MM.1S (cell line): ENCODE results near the gene CCSER1.

Source experiments
- DNase-seq: peaks from one replicate; pipeline ENCODE4 v3.0.0-alpha.2; 2015
- H2AFZ ChIP-seq: fragments of 300-600 bp; sonication (generic); 2 replicates; pipeline ENCODE4 v1.6.0; 2016; ENCODE audit warnings: antibody characterized with exemption, low read length
- H3F3A ChIP-seq: fragments of 300-600 bp; sonication (generic); 2 replicates; pipeline ENCODE4 v1.6.1; 2016; ENCODE audit warnings: mild to moderate bottlenecking, antibody characterized with exemption, low read length, moderate library complexity, mixed read lengths; ENCODE audit not compliant: insufficient read depth
- H3K27ac ChIP-seq: fragments of 300-600 bp; sonication (generic); 2 replicates; pipeline ENCODE4 v1.5.1; 2016; ENCODE audit warnings: mild to moderate bottlenecking, low read length
- H3K27me3 ChIP-seq: fragments of 300-600 bp; sonication (generic); replicated peaks from 2 replicates; pipeline ENCODE4 v1.6.0; 2016; ENCODE audit warnings: low read length; ENCODE audit not compliant: insufficient read depth
- H3K36me3 ChIP-seq: fragments of 300-600 bp; sonication (generic); replicated peaks from 2 replicates; pipeline ENCODE4 v1.6.1; 2016; ENCODE audit warnings: mild to moderate bottlenecking, low read length, mixed read lengths; ENCODE audit not compliant: insufficient read depth
- H3K4me1 ChIP-seq: fragments of 300-600 bp; sonication (generic); 2 replicates; pipeline ENCODE4 v1.6.1; 2016; ENCODE audit warnings: low read length, mixed read lengths
- H3K4me2 ChIP-seq: fragments of 300-600 bp; sonication (generic); 2 replicates; pipeline ENCODE4 v1.6.0; 2016; ENCODE audit warnings: low read depth, low read length
- H3K4me3 ChIP-seq: fragments of 300-600 bp; sonication (generic); 2 replicates; pipeline ENCODE4 v1.5.1; 2016; ENCODE audit warnings: low read length, mixed read lengths
- H3K79me2 ChIP-seq: fragments of 300-600 bp; sonication (generic); 2 replicates; pipeline ENCODE4 v1.6.1; 2016; ENCODE audit warnings: mixed run types, low read length, mixed read lengths
- H3K9ac ChIP-seq: fragments of 300-600 bp; sonication (generic); 2 replicates; pipeline ENCODE4 v1.6.1; 2016; ENCODE audit warnings: low read length, mixed read lengths
- H3K9me2 ChIP-seq: fragments of 300-600 bp; sonication (generic); replicated peaks from 2 replicates; pipeline ENCODE4 v1.6.1; 2016; ENCODE audit warnings: mild to moderate bottlenecking, low read length, mixed read lengths; ENCODE audit not compliant: insufficient read depth
- H3K9me3 ChIP-seq: fragments of 300-600 bp; sonication (generic); replicated peaks from 2 replicates; pipeline ENCODE4 v1.6.1; 2016; ENCODE audit warnings: mild to moderate bottlenecking, low read length, mixed read lengths; ENCODE audit not compliant: insufficient read depth
- H4K20me1 ChIP-seq: fragments of 300-600 bp; sonication (generic); 2 replicates; pipeline ENCODE4 v1.6.1; 2016; ENCODE audit warnings: mild to moderate bottlenecking, low read length, moderate library complexity, mixed read lengths; ENCODE audit not compliant: insufficient read depth
- EZH2 ChIP-seq: fragments of 300-600 bp; sonication (generic); optimal IDR thresholded peaks from 2 replicates; pipeline ENCODE3; 2017; ENCODE audit warnings: low read depth, mild to moderate bottlenecking, antibody characterized with exemption, low read length, mixed read lengths
- EZH2phosphoT487 ChIP-seq: fragments of 300-600 bp; sonication (generic); IDR thresholded peaks from 2 replicates; pipeline ENCODE4 v1.6.1; 2018; ENCODE audit warnings: antibody characterized with exemption, low read length
- TF ChIP-seq, protein P1 (sequence below): fragments of 300-600 bp; sonication (generic); IDR thresholded peaks from 2 replicates; pipeline ENCODE4 v1.5.1; 2016; ENCODE audit warnings: antibody characterized with exemption, low read length, mixed read lengths

Gene CCSER1

DNA sequence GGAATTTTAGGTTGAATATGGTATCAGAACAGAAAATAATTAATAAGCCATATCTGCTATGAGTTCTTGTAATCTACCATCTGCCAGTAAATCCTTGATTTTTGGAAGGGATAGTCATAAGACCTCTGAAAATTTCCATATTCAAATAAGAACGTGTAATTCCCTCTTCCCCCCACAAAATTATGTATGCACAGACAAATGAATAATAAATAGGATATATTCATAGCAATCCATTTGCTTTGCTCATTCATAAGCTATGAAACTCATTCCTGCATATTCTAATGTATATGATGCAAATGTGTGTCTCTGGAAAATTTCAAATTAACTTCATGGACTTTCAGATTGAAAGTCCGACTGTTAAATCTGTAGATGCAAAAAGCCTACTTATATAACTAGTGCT, 1343.5 kb downstream of the CCSER1 start:
- no peaks in the 10 kb centered on the region for H4K20me1 ChIP-seq
- no peak for TF ChIP-seq EZH2
- H3K27ac ChIP-seq: no peak overlapping the region
- H3K9me3 ChIP-seq: no peaks in the 10 kb centered on the region
- H3K9me2 ChIP-seq: no peaks in the 10 kb centered on the region
- no peak overlapping the region for H2AFZ ChIP-seq
- no peak overlapping the region for H3K9ac ChIP-seq
- no peak overlapping the region for H3K4me3 ChIP-seq
- no peak for DNase-seq
- H3K4me2 ChIP-seq: no peak overlapping the region
- H3F3A ChIP-seq: no peaks in the 10 kb centered on the region
- no peaks in the 10 kb centered on the region for H3K36me3 ChIP-seq
- H3K4me1 ChIP-seq: no peaks in the 10 kb centered on the region
- H3K79me2 ChIP-seq: no peaks in the 10 kb centered on the region
- no peaks in the 10 kb centered on the region for H3K27me3 ChIP-seq

DNA sequence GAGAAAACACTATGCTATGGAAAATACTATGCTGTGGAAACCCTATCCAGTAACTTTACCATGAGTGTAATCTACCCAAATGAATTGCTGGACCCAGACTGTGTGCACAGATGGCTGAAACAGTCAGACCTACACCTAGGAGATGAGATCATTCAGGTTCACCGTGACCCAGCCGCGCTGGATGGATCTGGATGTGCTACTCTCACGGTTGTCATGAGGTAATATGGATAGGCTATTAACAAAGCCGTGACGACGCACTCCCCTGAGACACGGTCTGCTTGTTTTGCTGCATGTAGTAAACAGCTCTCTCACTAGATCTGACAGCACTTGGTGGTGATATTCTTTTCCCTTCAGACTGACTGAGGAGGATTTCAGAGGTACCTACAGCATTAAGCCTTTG, 1344.1 kb downstream of the CCSER1 start:
- H3K79me2 ChIP-seq: no peaks in the 10 kb centered on the region
- no peaks in the 10 kb centered on the region for H3K27me3 ChIP-seq
- no peaks in the 10 kb centered on the region for H3K9me2 ChIP-seq
- H3K27ac ChIP-seq: no peak overlapping the region
- no peaks in the 10 kb centered on the region for H3K36me3 ChIP-seq
- no peaks in the 10 kb centered on the region for H3F3A ChIP-seq
- no peaks in the 10 kb centered on the region for H3K4me1 ChIP-seq
- DNase-seq: no peak
- no peak overlapping the region for H3K4me3 ChIP-seq
- TF ChIP-seq EZH2phosphoT487 (no peak), EZH2 (no peak)
- TF ChIP-seq, protein P1, sequence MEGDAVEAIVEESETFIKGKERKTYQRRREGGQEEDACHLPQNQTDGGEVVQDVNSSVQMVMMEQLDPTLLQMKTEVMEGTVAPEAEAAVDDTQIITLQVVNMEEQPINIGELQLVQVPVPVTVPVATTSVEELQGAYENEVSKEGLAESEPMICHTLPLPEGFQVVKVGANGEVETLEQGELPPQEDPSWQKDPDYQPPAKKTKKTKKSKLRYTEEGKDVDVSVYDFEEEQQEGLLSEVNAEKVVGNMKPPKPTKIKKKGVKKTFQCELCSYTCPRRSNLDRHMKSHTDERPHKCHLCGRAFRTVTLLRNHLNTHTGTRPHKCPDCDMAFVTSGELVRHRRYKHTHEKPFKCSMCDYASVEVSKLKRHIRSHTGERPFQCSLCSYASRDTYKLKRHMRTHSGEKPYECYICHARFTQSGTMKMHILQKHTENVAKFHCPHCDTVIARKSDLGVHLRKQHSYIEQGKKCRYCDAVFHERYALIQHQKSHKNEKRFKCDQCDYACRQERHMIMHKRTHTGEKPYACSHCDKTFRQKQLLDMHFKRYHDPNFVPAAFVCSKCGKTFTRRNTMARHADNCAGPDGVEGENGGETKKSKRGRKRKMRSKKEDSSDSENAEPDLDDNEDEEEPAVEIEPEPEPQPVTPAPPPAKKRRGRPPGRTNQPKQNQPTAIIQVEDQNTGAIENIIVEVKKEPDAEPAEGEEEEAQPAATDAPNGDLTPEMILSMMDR: no peak
- no peaks in the 10 kb centered on the region for H4K20me1 ChIP-seq
- H2AFZ ChIP-seq: no peak overlapping the region
- no peak overlapping the region for H3K9ac ChIP-seq
- no peaks in the 10 kb centered on the region for H3K9me3 ChIP-seq
- H3K4me2 ChIP-seq: no peak overlapping the region

DNA sequence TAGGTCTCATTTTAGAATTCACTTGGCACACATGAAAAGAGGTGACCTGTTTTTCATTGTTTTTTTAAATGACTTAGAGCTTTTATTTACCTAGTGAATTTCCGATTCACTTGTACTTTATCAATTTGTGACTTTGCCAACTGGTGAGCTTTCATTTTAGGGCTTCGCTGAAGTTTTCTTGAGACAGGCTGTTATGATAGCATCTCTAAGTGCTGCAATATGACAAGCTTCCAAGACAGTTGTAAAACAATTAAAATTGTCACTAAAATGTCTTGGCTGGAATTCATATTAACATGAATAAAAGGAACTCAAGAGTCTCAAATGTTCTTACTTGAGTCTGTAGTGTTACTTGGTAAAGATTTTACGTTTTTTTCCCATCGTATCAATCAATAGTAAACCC, 1344.9 kb downstream of the CCSER1 start:
- Histone ChIP-seq H3F3A (no peaks in the 10 kb centered on the region), H3K4me2 (no peak overlapping the region), H4K20me1 (no peaks in the 10 kb centered on the region), H2AFZ (no peak overlapping the region), H3K4me3 (no peak overlapping the region), H3K27me3 (no peaks in the 10 kb centered on the region), H3K9me3 (no peaks in the 10 kb centered on the region), H3K9ac (no peak overlapping the region), H3K9me2 (no peaks in the 10 kb centered on the region), H3K27ac (no peak overlapping the region), H3K4me1 (no peaks in the 10 kb centered on the region), H3K36me3 (no peaks in the 10 kb centered on the region), H3K79me2 (no peaks in the 10 kb centered on the region)
- no peak for TF ChIP-seq EZH2phosphoT487
- TF ChIP-seq, protein P1: no peak
- TF ChIP-seq EZH2: no peak
- no peak for DNase-seq

DNA sequence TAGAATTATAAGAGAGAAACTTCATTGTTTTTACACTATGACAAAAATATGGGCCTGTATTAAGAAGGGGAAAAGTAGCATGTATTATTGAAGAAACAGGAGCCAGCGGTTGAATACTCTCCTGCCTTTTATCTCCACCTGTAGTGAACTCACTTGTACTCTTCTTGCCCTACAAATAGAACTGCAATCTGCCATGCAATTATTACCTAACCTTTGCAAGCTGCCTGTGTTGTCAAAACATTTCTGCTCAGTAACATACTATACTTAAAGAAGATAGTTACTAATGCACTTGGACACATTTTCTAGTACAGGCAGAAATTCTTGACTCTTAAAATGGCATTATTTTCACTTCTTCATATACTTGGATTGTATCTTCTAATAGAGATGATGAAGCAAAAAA, 1358.2 kb downstream of the CCSER1 start:
- DNase-seq: no peak
- TF ChIP-seq EZH2phosphoT487 (no peak), EZH2 (no peak)
- TF ChIP-seq, protein P1: no peak
- no peaks in the 10 kb centered on the region for H3K9me2 ChIP-seq
- H3K27ac ChIP-seq: no peak overlapping the region
- H3K9me3 ChIP-seq: no peaks in the 10 kb centered on the region
- H3K4me3 ChIP-seq: no peak overlapping the region
- H2AFZ ChIP-seq: no peak overlapping the region
- no peaks in the 10 kb centered on the region for H3F3A ChIP-seq
- no peaks in the 10 kb centered on the region for H3K79me2 ChIP-seq
- no peaks in the 10 kb centered on the region for H3K36me3 ChIP-seq
- no peak overlapping the region for H3K4me2 ChIP-seq
- no peaks in the 10 kb centered on the region for H3K27me3 ChIP-seq
- H3K4me1 ChIP-seq: no peaks in the 10 kb centered on the region
- no peak overlapping the region for H3K9ac ChIP-seq
- H4K20me1 ChIP-seq: no peaks in the 10 kb centered on the region
